Ureter (tissue), 1 donor: ENCODE results near the gene CCDC192. TPM values are rescaled to one million over a fixed set of nuclear protein-coding genes. Genes with fewer than 3 reads are reported as not detected.
"Not testable (repeated sequence)": the region's sequence is repeated elsewhere in the genome, so short reads cannot be mapped to it uniquely, and the experiment has no call there.

ENCODE experiments used
- DNase-seq: peaks from one replicate; pipeline ENCODE4 v3.0.0-alpha.2; 2020; ENCODE audit warnings: low spot score
- total RNA-seq: library from RNA; stranded (reverse); gene quantifications from one replicate; pipeline ENCODE4 v1.2.4, GENCODE V29; 2023
- donor health status: DM: yes; HTN: yes; CAD: no.

CCDC192 gene
- 1.2 TPM for total RNA-seq

GRCh38 chr5:127702926-127703561 lies at the start of gene CCDC192:
TSS of gene CCDC192 (plus strand) at chr5:127703391. CDS start at chr5:127703446, 55 bp downstream.
- DNase-seq: no peak

- no peak for DNase-seq
These were observed 46.4 kb upstream of the CCDC192 start for GRCh38 chr5:127656825-127657224.

DNA sequence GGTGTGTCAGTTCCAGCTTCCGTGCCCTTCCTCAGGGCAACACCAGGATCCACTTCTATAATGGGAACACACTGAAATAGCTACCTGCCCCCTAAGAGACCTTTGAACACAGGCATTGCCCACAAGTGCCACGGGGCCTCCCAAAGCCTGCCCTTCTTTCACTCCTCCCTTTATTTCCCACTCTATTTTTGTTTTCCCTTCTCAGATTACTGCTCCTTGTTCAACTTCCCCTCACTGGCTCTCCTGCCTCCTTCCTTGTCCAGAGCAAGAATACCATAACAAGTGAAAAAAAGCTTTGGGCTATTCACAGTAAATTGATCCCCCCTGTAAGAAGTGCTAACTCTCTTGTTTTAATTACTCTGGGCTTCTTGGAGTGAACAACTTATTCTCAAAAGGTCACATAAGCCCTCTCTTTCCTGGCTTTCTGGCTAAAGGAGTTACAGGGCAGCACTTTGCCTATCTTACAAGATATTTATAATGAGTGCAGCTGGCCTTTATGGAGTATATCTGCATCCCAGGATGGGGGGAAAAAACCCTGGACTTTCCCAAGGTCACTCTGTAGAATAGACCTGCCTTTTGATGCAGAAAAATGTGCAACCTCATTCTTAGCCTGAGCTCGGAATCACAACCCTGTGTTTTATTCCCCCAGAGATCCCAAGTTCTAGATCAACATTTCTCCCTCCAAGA lies 43.0 kb upstream of the CCDC192 start:
- DNase-seq: no peak

DNA sequence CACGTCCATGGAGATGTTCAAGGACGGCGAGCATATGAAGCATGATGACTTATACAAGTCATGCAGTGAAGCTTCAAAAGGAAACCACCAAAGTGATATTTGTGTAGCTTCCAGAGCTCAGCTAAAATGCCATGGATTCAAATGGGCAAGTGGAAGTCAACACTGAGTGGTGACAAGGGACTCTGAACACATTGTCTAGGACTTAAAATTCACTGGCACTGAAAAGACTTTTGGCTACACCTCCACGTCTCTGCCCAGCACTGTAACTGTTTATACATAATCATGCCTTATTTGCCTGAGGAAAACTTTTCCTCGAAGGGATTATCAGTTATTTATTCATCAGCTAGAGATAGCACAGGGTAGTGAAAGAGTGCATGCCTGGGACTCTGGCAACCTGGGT lies 39.1 kb upstream of the CCDC192 start:
- no peak for DNase-seq

GRCh38 chr5:127665641-127666040 lies 37.5 kb upstream of the CCDC192 start:
- DNase-seq: no peak

- no peak for DNase-seq
These were observed 37.0 kb upstream of the CCDC192 start for GRCh38 chr5:127666043-127666716.

DNA sequence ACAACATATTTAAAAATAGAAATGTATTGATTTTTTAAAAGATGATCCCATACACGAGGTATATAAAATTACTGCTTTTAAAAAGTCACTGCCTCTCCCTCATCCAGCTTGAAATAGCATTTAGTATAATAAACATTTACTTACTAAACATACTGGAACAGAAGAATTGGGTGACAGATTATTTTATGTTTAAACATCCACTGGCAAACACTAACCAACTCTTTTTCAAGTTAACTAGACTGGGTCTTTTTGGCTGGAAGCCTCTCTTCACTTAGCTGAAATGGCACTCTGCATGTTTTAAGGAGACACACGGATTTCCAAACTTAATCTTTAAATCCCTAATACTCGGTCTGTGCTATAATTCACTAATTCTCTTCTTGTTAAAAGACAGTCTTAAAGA lies 35.3 kb upstream of the CCDC192 start:
- no peak for DNase-seq

- no peak for DNase-seq
These were observed 32.0 kb upstream of the CCDC192 start for GRCh38 chr5:127671218-127671617.

GRCh38 chr5:127673117-127673800 lies 29.9 kb upstream of the CCDC192 start:
- DNase-seq: no peak

- not testable (repeated sequence) for DNase-seq
These were observed 26.2 kb upstream of the CCDC192 start for GRCh38 chr5:127676951-127677350.

DNA sequence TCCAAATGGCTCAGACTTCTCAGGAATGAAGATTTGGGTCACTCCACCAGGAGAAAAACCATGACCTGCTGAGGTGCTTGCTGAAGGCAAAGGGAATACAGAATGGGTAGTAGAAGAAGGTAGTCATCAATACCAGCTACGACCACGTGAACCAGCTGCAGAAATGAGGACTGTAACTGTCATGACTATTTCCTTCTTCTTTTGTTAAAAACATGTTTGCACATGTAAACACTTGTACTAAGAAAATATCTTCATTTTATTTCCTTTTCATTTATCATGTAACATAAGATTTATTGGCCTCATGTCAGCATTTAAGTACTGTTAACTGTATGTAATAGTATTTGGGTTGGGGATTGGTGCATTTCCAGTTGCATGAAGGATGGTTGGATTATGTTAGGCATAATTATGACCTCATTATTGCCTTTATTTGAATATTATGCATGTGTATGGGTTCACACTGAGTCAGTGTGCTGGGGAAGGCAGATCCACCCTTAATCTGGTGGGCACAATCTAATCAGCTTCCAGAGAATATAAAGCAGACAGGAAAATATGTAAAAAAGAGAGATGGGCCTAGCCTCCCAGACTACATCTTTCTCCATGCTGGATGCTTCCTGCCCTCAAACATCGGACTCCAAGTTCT lies 23.4 kb upstream of the CCDC192 start:
- not testable (repeated sequence) for DNase-seq

DNA sequence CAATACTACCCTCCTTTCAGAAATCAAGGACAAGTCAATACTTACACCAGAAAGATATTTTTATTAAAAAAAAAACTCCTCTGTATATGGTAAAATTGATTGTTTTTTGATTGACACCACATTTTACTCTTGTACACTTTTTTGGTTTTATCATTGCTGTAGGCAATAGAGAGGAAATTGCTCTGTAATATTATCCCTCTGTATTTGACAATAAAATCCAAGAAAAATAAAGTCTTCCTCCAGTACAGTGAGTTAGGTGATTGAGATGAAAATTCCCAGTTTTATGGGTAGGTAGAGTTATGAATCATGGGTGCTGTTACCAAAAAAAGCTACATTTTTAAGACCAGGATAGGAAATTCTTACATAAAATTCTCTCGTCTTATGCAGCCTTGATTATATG lies 22.6 kb upstream of the CCDC192 start:
- no peak for DNase-seq

GRCh38 chr5:127683008-127683407 lies 20.2 kb upstream of the CCDC192 start:
- DNase-seq: no peak

GRCh38 chr5:127684726-127685467 lies 18.3 kb upstream of the CCDC192 start:
- no peak for DNase-seq

GRCh38 chr5:127685662-127686061 lies 17.5 kb upstream of the CCDC192 start:
- no peak for DNase-seq

DNA sequence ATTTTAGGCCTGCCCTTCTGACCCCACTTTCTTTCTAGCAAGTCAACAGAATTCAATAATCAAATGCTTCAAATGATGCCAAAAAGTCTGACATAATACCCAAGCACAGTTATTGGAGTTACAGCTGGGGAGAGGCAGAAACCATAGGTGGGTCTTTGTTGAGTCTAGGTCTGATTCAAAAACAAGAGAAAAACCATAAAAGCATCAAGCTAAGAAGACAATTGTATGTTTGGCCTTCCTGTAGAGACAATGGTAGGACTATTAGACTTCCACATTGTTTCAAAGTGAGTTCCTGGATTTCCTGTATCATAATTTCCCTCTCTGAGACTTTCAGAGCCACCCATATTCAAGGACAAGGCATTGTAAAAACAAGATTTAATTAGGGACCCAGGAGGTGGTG lies 16.8 kb upstream of the CCDC192 start:
- no peak for DNase-seq

- no peak for DNase-seq
These were observed 8.5 kb upstream of the CCDC192 start for GRCh38 chr5:127694518-127695171.

DNA sequence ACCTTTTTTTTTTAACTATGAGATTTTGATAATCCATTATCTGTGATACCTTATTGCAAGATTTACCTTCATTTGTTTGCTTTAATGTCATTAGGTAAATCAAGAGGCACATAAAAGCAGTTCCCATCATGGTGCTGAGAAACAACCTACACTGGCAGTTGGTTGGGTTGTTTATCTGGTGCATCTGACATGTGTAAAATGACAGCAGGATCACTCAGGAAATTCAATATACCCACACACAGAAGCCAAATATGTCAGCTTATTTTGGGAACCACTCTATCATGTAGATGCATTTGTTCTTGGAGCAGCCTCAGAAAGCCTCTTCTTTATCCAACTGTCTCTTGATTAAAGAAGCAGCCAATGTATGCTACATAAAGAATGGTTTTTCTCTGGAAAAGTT lies 7.8 kb upstream of the CCDC192 start:
- no peak for DNase-seq

GRCh38 chr5:127696683-127697082 lies 6.5 kb upstream of the CCDC192 start:
- DNase-seq: no peak

GRCh38 chr5:127697894-127698600 lies 5.1 kb upstream of the CCDC192 start:
- DNase-seq: no peak
